Germinal center (tissue), 1 donor: ENCODE results near the gene LENG9.
"Not testable (repeated sequence)": the region's sequence is repeated elsewhere in the genome, so short reads cannot be mapped to it uniquely, and the experiment has no call there.

Experiments used
- DNase-seq: peaks from one replicate; pipeline ENCODE4 v3.0.0; 2012; ENCODE audit warnings: mixed read lengths, low spot score

Gene LENG9

DNA sequence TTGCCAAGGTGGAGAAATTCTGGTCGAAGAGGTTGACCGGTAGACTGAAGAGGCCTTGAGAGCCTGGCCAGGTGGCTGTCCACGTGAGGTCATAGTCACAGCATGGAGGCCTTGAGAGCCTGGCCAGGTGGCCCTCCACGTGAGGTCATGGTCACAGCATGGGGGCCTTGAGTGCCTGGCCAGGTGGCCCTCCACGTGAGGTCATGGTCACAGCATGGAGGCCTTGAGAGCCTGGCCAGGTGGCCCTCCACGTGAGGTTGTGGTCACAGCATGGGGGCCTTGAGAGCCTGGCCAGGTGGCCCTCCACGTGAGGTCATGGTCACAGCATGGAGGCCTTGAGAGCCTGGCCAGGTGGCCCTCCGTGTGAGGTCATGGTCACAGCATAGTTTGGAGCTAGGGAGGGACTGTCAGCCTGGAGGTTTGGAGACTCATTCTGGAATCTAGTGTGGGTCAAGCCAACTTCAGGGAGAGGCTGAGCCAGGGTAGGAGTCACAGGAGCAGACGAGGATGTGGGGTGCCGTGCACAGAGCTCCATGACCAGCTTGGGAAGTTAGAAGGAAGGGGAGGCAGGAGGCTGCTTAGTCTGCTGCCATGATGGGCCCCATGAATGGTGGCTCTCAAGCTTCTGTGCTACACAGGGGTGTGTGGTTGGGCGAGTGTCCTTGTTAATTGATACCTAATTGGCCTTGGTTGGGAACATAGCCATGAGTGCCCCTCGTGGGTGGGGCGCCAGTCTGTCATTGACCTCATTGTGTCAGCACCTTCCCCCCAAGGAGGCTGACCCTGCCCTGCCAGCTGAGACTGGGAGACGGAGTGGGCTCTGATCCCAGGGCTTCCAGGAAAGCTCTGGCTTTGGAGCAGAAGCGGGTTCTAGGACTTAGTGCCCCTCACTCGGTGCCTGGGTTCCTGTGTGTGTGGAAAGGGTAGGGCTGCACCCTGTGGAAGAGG, 4.0 kb downstream of the LENG9 start:
- DNase-seq: no peak

DNA sequence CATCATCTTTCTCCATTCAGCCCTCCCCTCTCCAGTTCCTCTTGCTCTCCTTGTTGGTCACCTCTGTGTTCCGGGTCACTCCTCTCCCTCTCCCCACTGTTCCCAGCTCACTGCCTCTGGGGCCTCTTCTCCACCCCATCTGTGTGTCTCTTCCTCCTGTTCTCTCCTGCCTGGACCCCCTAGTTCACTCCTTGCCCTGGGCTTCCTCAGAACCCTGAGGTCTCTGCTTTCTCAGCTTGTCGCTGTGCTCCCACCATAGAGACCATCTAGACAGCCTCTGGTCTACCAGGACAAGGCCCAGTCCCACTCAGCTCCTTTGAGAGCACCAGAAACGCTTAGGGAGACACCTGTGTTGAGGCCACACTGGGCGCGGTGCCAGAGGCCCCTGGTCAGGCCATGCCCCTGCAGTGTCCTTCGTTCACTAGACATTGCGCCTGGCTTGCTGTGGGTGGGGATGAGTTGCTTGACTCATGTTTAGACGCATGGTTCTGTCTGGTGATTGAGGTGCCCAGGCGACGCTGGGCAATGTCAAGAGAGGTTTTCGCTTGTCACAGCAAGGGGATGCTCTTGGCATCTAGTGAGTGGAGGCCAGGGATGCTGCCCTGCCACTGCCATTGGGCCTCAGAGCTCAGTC, 4.8 kb downstream of the LENG9 start:
- no peak for DNase-seq

DNA sequence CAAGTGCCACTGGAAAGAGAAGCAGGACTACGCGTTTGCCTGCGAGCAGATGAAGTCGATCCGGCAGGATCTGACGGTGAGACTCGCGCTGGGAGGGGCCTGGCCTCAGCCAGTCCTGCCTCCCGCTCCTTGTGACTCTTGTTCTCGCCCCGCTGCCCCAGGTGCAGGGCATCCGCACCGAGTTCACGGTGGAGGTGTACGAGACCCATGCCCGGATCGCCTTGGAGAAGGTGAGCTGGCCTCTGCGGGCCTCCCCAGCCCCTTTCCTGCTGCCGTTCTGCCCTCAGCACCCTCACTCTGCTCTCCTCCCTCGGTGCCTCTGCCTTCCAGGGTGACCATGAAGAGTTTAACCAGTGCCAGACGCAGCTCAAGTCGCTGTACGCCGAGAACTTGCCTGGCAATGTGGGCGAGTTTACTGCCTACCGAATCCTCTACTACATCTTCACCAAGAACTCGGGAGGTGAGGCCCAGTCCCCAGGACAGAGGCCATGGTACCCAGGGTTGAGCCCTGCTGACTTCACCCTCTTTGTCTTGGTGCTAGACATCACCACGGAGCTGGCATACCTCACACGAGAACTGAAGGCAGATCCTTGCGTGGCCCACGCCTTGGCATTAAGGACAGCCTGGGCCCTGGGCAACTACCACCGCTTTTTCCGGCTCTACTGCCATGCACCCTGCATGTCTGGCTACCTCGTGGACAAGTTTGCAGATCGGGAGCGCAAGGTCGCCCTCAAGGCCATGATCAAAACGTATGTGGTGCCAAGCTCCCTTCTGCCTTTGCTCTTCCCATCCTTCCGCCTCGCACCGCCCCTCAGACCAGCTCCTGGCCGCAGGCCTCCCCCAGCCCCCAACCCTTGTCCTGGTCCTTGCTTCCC, 5.6 kb downstream of the LENG9 start:
- no peak for DNase-seq

DNA sequence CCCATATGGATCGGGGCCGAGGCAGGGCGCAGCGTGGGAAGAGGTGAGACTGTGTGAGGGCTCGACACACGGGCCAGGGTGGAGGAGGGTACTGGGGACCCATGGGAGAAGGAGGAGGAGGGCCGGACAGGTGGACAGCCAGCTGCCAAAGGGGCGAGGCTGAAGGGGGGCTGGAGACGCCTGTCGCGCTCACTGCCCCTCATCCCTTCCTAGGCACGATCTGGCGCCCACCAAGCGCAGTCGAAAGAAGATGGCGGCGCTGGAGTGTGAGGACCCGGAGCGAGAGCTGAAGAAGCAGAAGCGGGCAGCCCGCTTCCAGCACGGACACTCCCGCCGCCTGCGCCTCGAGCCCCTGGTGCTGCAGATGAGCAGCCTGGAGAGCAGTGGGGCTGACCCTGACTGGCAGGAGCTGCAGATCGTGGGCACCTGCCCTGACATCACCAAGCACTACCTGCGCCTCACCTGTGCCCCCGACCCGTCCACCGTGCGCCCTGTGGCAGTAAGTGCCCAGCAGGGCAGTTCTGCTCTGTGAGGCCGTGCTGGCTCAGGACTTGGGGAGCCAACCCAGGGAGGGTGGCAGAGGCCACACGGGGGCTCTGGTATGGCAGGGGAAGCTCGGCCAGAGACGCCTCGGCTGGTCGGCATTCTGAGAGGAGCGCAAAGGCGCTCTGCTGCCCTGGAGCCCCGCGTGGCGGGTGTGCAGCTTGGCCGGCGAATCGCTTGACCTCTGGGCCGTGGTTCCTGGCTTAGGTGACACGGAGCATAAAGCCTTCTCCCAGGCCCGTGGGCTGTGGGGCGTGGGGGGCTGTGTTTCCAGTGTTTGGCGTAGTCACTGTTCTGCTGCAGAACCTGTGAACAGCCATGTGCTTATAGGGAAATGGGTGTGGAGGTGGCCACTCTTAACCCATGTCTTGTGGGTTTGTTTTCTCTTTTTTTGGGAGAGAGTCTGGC, 6.9 kb downstream of the LENG9 start:
- DNase-seq: no peak

DNA sequence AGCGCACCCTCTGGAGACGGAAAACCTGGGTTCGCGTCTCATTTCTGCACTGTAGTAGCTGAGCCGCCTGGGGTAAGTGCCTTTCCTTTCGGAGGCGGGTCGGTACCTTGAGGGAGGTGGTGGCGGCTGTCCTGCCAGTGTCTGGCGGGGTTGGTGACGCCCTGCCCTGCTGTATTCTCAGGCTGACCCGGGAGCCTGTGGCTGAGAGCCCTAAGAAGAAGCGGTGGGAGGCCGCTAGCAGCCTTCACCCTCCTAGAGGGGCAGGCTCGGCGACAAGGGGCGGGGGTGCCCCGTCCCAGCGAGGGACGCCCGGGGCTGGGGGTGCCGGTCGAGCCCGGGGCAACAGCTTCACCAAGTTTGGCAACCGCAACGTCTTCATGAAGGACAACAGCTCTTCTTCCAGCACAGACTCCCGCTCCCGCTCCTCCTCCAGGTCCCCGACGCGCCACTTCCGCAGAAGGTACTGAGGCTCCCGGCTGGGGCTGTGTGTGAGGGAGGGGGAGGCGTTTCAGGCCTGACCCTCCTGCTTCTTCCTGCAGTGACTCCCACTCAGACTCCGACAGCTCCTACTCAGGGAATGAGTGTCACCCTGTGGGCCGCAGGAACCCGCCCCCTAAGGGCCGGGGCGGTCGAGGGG, 7.7 kb downstream of the LENG9 start:
- no peak for DNase-seq

DNA sequence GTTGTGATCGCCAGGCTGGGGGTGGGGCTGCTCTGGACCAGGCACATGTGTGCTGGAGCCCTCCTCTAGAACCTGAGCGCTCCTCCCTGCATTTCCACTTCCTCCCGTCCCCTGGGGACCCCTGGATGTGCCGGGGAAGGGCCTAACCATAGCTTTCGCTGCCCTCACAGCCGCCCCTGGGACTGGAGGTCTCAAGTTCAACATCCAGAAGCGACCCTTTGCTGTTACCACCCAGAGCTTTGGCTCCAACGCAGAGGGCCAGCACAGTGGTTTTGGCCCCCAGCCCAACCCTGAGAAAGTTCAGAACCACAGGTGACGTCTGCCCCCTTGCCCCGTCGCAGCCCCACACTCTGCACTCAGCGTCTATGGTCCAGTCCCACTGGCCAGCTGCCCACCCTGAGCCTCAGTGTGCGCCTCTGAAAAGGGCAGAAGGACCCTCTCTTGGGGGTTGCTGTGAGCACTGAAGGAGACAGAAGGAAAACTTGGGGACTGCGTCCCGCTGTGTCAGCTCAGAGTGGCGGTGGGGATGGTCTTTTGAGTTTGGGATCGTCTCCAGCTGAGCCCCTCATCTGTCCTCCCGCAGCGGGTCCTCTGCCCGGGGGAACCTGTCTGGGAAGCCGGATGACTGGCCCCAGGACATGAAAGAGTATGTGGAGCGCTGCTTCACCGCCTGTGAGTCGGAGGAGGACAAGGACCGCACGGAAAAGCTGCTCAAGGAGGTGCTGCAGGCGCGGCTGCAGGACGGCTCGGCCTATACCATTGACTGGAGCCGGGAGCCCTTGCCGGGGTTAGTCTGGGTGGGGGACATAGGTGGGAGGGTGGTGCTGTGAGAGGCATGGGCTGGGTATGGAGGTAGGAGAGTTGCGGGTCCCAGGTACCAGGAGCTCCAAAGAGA, 8.6 kb downstream of the LENG9 start:
- DNase-seq: no peak

DNA sequence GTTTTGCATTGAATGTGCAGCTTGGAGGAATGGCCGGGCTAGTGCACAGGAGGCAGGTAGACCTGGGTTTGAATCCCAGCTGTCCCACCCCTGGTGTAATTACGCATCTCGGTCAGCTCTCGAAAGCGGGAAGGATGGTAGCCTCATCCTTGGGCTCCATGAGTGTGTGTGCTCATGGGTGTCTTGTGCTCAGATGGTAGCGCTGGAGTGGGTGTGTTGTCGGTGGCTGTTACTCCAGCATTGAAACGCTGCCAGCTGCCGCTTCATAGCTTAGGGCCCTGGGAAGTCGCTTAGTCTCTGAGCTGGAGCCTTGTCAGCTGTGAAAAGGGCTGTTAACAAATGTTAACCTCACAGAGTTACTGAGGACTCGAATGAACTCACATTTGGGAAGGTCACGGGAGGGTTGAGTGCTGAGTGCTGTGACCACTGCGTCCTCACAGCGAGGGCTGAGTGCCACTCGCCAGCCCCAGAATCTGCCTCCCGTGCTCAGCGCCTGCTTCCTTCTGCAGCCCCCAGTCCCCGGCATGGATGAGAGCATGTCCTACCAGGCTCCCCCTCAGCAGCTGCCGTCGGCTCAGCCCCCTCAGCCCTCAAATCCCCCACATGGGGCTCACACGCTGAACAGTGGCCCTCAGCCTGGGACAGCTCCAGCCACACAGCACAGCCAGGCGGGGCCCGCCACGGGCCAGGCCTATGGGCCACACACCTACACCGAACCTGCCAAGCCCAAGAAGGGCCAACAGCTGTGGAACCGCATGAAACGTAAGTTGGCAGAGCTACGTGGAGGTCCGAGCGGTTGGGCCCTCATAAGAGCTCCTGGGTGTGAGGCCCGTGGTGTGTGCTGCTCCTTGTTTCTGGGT, 9.4 kb downstream of the LENG9 start:
- no peak for DNase-seq

DNA sequence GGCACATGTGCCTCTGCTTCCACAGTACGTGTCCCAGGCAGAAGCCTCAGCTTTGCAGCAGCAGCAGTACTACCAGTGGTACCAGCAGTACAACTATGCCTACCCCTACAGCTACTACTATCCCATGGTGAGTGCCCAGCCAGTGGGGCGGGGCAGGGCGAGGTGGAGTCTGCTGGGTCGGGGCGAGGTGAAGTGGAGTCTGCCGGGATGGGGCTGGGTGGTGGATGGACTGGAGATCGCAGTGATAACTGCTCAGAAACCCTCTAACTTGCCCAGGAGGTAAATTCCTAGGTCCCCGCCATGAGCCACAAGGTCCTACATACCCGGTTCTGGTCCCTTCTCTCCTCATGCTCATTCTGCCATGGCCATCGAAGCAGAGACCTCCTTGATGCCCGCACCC, 11.0 kb downstream of the LENG9 start:
- no peak for DNase-seq

DNA sequence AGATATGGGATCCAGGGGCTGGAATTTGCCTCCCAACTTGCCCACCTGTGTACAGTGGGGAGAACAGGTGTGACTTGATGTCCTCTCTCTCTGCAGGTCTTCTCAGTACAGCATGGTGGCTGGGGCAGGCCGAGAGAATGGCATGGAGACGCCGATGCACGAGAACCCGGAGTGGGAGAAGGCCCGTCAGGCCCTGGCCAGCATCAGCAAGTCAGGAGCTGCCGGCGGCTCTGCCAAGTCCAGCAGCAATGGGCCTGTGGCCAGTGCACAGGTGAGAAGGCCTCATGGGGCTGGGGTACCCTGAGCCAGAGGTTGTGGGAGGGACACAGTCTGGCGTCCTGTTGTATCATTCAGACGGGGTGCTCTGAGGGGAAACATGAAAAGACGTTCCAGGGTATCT, 11.6 kb downstream of the LENG9 start:
- no peak for DNase-seq

DNA sequence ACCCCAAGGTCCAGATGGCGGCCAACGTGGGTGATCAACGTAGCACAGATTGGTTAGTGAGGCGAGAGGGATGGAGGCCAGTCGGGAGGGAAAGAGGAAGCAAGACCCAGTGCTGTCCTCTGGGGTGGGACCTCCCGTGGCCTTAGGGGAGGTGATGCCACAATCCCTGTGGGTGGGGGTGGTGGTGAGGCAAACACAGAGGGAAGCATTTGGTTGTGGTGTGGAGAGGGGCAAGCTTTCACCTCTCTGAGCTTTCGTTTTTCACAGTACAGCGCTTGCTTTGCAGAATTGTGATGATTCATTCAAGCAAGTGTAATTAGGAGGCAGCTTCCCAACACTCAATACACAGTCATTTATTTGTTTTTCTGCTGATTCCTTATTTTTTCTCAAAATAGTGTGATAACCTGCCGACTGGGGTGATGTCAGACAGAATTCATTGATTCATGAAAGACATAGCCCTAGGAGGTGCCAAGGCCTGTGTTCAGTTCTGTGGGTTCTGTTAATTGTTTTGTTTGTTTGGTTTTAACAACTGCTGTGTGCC, 12.2 kb downstream of the LENG9 start:
- no peak for DNase-seq

DNA sequence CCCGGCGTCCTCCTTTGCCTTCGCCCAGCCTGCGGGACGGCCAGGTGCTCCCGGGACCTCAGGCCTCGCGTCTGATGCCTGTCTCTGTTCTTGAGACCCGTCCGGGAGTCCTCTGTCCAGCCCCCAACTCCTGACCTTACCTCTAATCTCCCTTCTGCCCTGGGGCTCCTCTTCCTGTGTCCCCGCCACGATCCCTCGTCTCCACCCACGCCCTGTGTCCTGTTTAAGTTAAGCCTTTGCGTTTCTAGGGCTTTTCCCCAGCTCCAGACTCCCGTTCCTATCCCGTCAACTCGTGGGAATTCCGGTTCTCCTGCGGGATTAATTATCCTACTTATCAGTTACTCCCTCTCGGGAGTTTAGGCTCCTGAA, 13.9 kb downstream of the LENG9 start:
- no peak for DNase-seq

DNA sequence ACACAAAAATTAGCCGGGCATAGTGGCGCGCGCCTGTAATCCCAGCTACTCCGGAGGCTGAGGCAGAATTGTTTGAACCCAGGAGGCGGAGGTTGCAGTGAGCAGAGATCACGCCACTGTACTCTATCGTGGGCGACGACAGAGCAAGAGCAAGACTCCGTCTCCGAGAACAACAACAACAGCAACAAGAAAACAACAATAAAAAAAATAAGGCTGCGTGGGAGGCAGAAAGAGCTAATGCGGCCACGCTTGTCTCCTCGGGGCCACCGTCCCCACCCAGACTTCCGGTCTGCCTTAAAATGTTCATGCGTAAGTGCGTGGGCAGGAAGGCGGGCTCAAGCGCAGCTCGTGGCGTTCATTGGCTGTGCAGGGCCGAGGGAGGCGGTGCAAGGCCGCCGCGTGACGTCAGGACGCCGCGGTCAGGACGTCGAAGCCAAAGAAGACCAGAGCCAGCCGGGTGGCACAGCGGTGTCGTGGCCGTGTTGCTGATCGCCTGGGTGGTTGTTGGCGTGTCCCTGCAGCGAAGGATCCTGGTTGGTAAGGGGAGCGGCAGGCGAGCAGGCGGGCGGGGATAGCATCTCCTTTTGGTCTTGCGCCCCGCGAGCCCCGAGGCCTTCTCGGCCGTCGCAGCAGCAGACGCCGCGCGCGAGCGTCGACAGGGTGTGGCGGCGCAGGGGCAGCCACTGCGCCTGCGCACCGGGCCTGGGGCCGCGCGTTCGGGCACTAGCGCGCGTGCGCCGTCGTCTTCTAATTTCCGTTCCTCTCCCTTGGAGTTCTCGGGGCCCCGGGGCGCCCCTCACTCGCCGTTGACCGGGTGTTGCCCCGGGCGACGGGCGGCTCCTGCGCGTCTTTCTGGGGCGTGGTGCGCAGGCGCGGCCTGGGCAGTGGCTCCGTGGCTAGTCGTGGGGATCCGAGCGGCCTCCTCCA, 14.5 kb downstream of the LENG9 start, which contains the start of gene LENG8:
Gene LENG8 (plus strand): TSS at position 426 of the 927 bp plus-strand sequence. CDS start 2,146 bp downstream, outside the sequence.
- DNase-seq: peak; percentile 98

DNA sequence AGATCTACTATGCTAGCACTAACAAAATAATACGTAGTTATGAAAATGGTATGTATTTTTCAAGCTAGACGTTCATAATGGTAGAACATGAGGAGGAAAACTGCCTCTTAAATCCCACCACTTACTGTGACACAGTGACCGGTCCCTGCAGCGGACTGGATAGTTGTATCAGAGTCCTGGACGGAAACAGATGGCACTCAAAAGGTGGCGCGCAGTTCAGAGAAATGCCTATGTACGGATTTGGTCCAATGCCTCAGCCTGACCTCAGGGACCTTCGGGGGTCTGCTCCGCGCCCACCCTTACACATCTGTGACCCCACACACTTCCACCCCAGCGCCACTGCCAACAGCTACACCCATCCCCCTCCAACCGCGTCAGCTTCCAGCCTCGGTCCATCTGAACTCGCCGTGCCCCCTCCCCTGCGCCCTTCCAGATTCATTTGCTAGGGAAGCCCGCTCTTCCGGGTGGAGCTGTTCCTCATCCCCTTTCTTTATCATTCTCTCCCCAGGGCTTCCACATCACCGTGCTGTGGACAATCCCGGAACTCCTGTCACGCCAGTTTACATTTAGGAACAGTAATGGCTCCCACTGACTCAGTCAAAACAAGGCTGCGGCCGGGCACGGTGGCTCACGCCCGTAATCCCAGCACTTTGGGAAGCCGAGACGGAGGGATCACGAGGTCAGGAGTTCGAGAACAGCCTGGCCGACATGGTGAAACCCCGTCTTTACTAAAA, 15.4 kb downstream of the LENG9 start:
- DNase-seq: peak; percentile 30

DNA sequence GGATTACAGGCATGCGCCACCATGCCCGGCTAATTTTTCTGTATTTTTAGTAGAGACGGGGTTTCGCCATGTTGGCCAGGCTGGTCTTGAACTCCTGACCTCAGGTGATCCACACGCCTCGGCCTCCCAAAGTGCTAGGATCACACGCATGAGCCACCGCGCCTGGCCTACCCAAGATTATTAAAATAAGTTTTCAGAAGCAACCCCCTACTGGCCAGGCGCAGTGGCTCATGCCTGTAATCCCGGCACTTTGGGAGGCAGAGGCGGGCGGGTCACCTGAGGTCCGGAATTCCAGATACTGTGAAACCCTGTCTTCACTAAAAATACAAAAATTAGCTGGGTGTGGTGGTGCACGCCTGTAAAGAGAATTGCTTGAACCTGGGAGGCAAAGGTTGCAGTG, 17.2 kb downstream of the LENG9 start:
- not testable (repeated sequence) for DNase-seq

DNA sequence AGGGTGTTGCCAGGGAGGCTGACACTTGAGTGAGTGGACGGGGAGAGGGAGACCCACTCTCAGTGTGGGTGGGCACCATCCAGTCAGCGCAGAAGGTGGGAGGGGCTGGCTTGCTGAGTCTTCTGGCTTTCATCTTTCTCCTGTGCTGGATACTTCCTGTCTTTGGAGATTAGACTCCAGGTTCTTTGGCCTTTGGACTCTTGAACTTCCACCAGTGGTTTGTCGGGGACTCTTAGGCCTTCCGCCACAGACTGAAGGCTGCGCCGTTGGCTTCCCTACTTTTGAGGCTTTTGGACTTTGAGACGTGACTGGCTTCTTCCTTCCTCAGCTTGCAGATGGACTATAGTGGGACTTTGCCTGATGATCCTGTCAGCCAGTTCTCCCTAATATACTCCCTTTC, 18.8 kb downstream of the LENG9 start:
- no peak for DNase-seq

DNA sequence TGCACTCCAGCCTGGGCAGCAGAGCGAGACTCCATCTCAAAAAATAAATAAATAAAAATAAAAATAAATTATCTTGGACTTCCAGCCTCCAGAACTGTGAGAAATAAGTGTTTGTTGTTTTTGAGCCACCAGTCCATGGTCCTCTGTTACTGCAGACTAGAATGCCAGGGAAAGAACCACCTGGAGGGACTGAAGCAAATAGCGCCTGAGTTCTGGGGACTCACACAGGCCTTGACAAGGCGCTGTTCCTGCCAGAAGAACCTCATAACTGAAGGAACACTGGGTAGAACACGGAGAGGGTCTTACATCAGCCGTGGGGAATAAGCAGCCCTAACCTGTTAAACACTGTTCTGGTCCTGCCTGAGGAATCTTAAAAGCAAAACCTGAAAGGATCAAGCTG, 22.9 kb downstream of the LENG9 start:
- no peak for DNase-seq
